ENCODE results near the gene AHCYL2. TPM values are rescaled to one million over a fixed set of nuclear protein-coding genes. Genes with fewer than 3 reads are reported as not detected.
A peak's percentile ranks its signal among the peaks of the same experiment; 100 is the strongest.
"Not testable (repeated sequence)": the region's sequence is repeated elsewhere in the genome, so short reads cannot be mapped to it uniquely, and the experiment has no call there.

The AHCYL2 gene
- total RNA-seq, 1 experiment from 2014 or later: 20.2 TPM

GRCh38 chr7:129212596-129212995 is 12.2 kb upstream of the AHCYL2 start:
- no peaks in the 10 kb centered on the region; the same call in 1 of the 2 replicates for H3K4me1 ChIP-seq (ENCODE audit: control insufficient read depth, insufficient read depth, low read length)
- H3K4me3 ChIP-seq (ENCODE audit: low read depth in 2 of 2, low read length in 2 of 2): no peak overlapping the region
- CTCF ChIA-PET: no interaction called here
- no peak for ATAC-seq
- TF ChIP-seq POLR2AphosphoS5 (IDR thresholded peaks at IDR 0.05; ENCODE audit: low read depth, low read length): no peak
- no peak for TF ChIP-seq REST (IDR thresholded peaks at IDR 0.05; ENCODE audit: insufficient read depth in 1 of 2, low read depth in 2 of 2, low read length in 1 of 2)
- TF ChIP-seq CTCF (IDR thresholded peaks at IDR 0.05): no peak
- TF ChIP-seq TCF7L2 (IDR thresholded peaks at IDR 0.05; ENCODE audit: low read depth, low read length): no peak
- TF ChIP-seq SIN3A (IDR thresholded peaks at IDR 0.05; ENCODE audit: borderline replicate concordance, insufficient read depth, low read depth, low read length): no peak
- no peaks in the 10 kb centered on the region for H3K36me3 ChIP-seq (ENCODE audit: control insufficient read depth, insufficient read depth, low read length)
- DNase-seq (ENCODE audit: low read depth, low spot score): no peak
- no peaks in the 10 kb centered on the region for H3K9me3 ChIP-seq (ENCODE audit: control insufficient read depth, insufficient read depth, low read depth, low read length)
- no peak overlapping the region for H3K27ac ChIP-seq (ENCODE audit: low read length)
- in situ Hi-C loops (cut with HindIII; ENCODE audit: low pct_unique_long_range_greater_than_20kb, low sequenced_read_pairs): no loop called here
- BruUV-seq (replicated peaks): no TSS peak
- POLR2A ChIA-PET: no interaction called here
- no peaks in the 10 kb centered on the region for H3K27me3 ChIP-seq (ENCODE audit: control insufficient read depth, insufficient read depth, low read length)
- intact Hi-C loops (cut with micrococcal nuclease; ENCODE audit: unreplicated experiment): no loop called here

- Histone ChIP-seq H3K4me1 (ENCODE audit: control insufficient read depth, insufficient read depth, low read length) (no peaks in the 10 kb centered on the region; the same call in 1 of the 2 replicates), H3K27me3 (ENCODE audit: control insufficient read depth, insufficient read depth, low read length) (no peaks in the 10 kb centered on the region), H3K9me3 (ENCODE audit: control insufficient read depth, insufficient read depth, low read depth, low read length) (no peaks in the 10 kb centered on the region), H3K36me3 (ENCODE audit: control insufficient read depth, insufficient read depth, low read length) (no peaks in the 10 kb centered on the region), H3K27ac (ENCODE audit: low read length) (no peak overlapping the region), H3K4me3 (ENCODE audit: low read depth in 2 of 2, low read length in 2 of 2) (no peak overlapping the region)
- in situ Hi-C loops (cut with HindIII; ENCODE audit: low pct_unique_long_range_greater_than_20kb, low sequenced_read_pairs): no loop called here
- DNase-seq (ENCODE audit: low read depth, low spot score) (no peak), ATAC-seq (peak; percentile 70)
- POLR2A ChIA-PET: no interaction called here
- TF ChIP-seq CTCF (IDR thresholded peaks at IDR 0.05) (peak; percentile 59), SIN3A (IDR thresholded peaks at IDR 0.05; ENCODE audit: borderline replicate concordance, insufficient read depth, low read depth, low read length) (no peak), REST (IDR thresholded peaks at IDR 0.05; ENCODE audit: insufficient read depth in 1 of 2, low read depth in 2 of 2, low read length in 1 of 2) (no peak)
- intact Hi-C loops (cut with micrococcal nuclease; ENCODE audit: unreplicated experiment): no loop called here
- CTCF ChIA-PET: interaction anchor here (0.6 to 1.3 kb wide), 5 partner anchors 11 to 675 kb away, joined by 3 to 12 read pairs (median 9); partner anchors contain the start of gene AHCYL2
- no TSS peak for BruUV-seq (replicated peaks)
Measured at GRCh38 chr7:129213828-129214227, 11.0 kb upstream of the AHCYL2 start.

GRCh38 chr7:129215691-129216090 is 9.1 kb upstream of the AHCYL2 start:
- in situ Hi-C loops (cut with HindIII; ENCODE audit: low pct_unique_long_range_greater_than_20kb, low sequenced_read_pairs); CTCF ChIA-PET: not testable (repeated sequence)

More at GRCh38 chr7:129215691-129216090, 9.1 kb upstream of the AHCYL2 start:
- H3K4me3 ChIP-seq (ENCODE audit: low read depth in 2 of 2, low read length in 2 of 2); DNase-seq (ENCODE audit: low read depth, low spot score); H3K9me3 ChIP-seq (ENCODE audit: control insufficient read depth, insufficient read depth, low read depth, low read length); BruUV-seq (replicated peaks); POLR2A ChIA-PET; H3K27me3 ChIP-seq (ENCODE audit: control insufficient read depth, insufficient read depth, low read length); H3K4me1 ChIP-seq (ENCODE audit: control insufficient read depth, insufficient read depth, low read length); H3K27ac ChIP-seq (ENCODE audit: low read length); ATAC-seq; H3K36me3 ChIP-seq (ENCODE audit: control insufficient read depth, insufficient read depth, low read length); intact Hi-C loops (cut with micrococcal nuclease; ENCODE audit: unreplicated experiment): not testable (repeated sequence)
